IPS-18c (cell line): ENCODE results near the gene PPP2R3A.
"Not testable (repeated sequence)": the region's sequence is repeated elsewhere in the genome, so short reads cannot be mapped to it uniquely, and the experiment has no call there.

ENCODE experiments used
- H3K4me3 ChIP-seq: 2 replicates; pipeline ENCODE4 v1.7.0; 2013; ENCODE audit warnings: low read depth, mild to moderate bottlenecking, low read length, moderate library complexity; ENCODE audit not compliant: insufficient read depth
- H3K9me3 ChIP-seq: one replicate; pipeline ENCODE4 v1.6.1; 2013; ENCODE audit warnings: mild to moderate bottlenecking, low read length, moderate library complexity; ENCODE audit not compliant: control insufficient read depth, insufficient read depth

Gene PPP2R3A

GRCh38 chr3:136152176-136152843 lies 186.8 kb downstream of the PPP2R3A start:
- H3K9me3 ChIP-seq, result no peaks in the 10 kb centered on the region
- H3K4me3 ChIP-seq, result no peak overlapping the region

- H3K9me3 ChIP-seq, result no peaks in the 10 kb centered on the region
- no peak overlapping the region for H3K4me3 ChIP-seq
Measured at GRCh38 chr3:136152963-136153362, 187.4 kb downstream of the PPP2R3A start.

GRCh38 chr3:136161516-136161915 lies 196.0 kb downstream of the PPP2R3A start:
- no peaks in the 10 kb centered on the region for H3K9me3 ChIP-seq

GRCh38 chr3:136162322-136162721 lies 196.8 kb downstream of the PPP2R3A start:
- Histone ChIP-seq H3K9me3 (no peaks in the 10 kb centered on the region), H3K4me3 (no peak overlapping the region)

More at GRCh38 chr3:136161516-136161915, 196.0 kb downstream of the PPP2R3A start:
- no peak overlapping the region for H3K4me3 ChIP-seq

GRCh38 chr3:136163607-136164006 lies 198.1 kb downstream of the PPP2R3A start:
- not testable (repeated sequence) for H3K9me3 ChIP-seq, H3K4me3 ChIP-seq

GRCh38 chr3:136166507-136166906 lies 201.0 kb downstream of the PPP2R3A start:
- no peaks in the 10 kb centered on the region for H3K9me3 ChIP-seq
- H3K4me3 ChIP-seq, result no peak overlapping the region

DNA sequence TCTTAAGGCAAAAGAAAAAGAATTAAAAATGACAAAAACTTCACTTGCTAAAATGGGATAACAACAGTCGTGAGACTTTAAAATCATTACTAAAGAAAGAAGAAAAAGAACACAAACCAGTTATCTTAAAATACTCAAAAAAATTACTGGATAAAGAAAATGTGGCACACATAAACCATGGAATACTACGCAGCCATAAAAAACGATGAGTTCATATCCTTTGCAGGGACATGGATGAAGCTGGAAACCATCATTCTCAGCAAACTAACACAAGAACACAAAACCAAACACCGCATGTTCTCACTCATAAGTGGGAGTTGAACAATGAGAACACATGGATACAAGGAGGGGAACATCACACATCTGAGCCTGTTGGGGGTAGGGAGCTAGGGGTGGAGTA lies 202.7 kb downstream of the PPP2R3A start:
- not testable (repeated sequence) for H3K9me3 ChIP-seq, H3K4me3 ChIP-seq

DNA sequence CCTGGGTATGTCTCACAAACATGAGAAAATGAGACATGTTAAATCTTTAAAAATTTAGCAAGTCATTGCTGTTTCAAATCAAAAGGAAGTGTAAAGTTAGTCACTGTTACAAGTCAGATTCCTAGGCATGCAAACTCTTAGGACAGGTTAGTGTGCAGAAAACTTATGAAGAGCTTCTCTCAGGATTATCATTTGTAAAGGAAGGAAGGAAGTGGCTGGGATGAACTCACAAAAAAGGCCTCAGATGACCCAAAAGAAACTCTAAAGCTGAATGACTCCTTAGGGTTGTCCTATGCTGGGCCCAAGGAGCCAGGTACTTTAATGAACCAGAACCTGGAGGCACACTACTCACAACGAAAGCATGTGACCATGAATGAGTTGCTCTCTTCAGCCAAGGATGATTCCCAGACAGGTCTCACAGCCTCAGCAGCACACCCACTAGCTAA lies 205.6 kb downstream of the PPP2R3A start:
- Histone ChIP-seq H3K9me3 (no peaks in the 10 kb centered on the region), H3K4me3 (no peak overlapping the region)

- H3K4me3 ChIP-seq, result no peak overlapping the region
- no peaks in the 10 kb centered on the region for H3K9me3 ChIP-seq
Measured at GRCh38 chr3:136173939-136174490, 208.5 kb downstream of the PPP2R3A start.

GRCh38 chr3:136177876-136178275 lies 212.3 kb downstream of the PPP2R3A start:
- Histone ChIP-seq H3K4me3 (no peak overlapping the region), H3K9me3 (no peaks in the 10 kb centered on the region)

GRCh38 chr3:136181741-136182140 lies 216.2 kb downstream of the PPP2R3A start:
- no peaks in the 10 kb centered on the region for H3K9me3 ChIP-seq
- H3K4me3 ChIP-seq, result no peak overlapping the region

- Histone ChIP-seq H3K9me3 (no peaks in the 10 kb centered on the region), H3K4me3 (no peak overlapping the region)
Measured at GRCh38 chr3:136184703-136185102, 219.2 kb downstream of the PPP2R3A start.

DNA sequence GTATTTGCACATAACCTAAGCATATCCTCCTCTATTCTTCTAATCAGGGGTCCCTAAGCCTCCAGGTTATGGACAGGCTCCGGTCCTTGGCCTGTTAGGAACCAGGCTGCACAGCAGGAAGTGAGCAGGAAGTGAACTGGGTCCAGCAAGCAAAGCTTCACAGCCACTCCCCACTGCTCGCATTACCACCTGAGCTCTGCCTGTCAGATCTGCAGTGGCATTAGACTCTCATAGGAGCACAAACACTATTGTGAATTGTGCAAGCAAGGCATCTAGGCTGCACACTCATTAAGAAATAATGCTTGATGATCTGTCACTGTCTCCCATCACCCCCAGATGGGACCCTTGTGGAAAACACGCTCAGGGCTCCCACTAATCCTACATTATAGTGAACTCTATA lies 220.8 kb downstream of the PPP2R3A start:
- no peaks in the 10 kb centered on the region for H3K9me3 ChIP-seq
- no peak overlapping the region for H3K4me3 ChIP-seq

DNA sequence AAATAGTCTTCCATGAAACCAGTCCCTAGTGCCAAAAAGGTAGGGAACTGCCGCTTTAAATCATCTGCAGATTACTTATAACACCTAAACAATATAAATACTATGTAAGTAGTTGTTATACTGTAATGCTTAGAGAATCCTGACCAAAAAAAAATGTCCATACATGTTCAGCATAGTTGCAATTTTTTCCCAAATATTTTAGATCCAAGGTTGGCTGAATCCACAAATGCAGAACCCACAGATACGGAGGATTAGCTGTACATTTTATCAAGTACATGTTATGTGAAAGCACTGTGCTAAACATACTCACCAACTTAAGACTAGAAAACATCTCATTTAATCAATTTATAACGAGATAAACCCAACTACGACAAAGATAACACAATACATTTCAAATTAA lies 221.3 kb downstream of the PPP2R3A start:
- no peak overlapping the region for H3K4me3 ChIP-seq
- H3K9me3 ChIP-seq, result no peaks in the 10 kb centered on the region

DNA sequence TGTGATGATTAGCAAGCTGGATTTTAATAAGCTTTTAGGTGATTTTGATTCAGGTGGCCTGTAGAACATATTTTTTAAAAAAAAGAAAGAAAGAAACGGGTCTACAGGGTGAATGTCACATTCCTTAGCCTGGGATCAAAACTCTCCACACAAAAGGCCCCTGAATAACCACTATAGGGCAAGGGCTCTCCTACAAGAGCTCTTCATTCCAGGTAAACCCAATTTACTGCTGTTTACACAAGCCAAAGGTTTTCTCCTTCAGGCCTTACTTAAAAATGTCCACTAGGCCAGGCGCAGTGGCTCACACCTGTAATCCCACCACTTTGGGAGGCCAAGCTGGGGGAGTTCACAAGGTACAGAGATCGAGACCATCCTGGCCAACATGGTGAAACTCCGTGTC lies 222.3 kb downstream of the PPP2R3A start:
- Histone ChIP-seq H3K9me3 (no peaks in the 10 kb centered on the region), H3K4me3 (no peak overlapping the region)

- H3K9me3 ChIP-seq, result no peaks in the 10 kb centered on the region
- H3K4me3 ChIP-seq, result no peak overlapping the region
Measured at GRCh38 chr3:136189043-136189442, 223.5 kb downstream of the PPP2R3A start.

DNA sequence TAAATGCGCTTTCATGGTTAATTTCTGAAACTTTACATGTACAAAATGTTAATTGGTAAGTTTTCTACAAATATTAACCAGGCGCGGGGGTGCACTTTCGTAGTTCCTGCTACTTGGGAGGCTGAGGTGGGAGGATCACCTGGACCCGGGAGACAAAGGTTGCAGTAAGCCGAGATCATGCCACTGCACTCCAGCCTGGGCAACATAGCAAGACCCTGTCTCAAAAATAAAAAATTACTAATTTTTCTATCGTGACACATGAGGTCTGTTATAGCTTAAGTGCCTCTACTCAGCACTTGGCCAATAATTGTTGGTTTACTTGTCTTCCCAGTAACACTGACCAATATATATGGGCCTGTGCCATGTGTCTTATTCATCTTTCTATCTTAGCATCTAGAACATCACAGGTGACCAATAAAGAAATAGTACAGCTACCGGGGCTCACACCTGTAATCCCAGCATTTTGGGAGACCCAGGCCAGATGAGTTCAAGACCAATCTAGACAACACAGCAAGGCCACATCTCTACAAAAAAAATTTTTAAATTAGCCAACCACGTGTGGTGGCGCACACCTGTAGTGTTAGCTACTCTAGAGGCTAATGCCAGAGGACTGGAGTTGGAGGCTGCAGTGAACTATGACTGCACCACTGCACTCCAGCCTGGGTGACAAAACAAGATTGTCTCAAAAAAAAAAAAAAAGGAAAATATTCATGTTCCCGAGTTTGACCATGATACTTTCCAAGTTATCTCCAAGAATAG lies 224.5 kb downstream of the PPP2R3A start:
- H3K4me3 ChIP-seq, result no peak overlapping the region
- no peaks in the 10 kb centered on the region for H3K9me3 ChIP-seq

DNA sequence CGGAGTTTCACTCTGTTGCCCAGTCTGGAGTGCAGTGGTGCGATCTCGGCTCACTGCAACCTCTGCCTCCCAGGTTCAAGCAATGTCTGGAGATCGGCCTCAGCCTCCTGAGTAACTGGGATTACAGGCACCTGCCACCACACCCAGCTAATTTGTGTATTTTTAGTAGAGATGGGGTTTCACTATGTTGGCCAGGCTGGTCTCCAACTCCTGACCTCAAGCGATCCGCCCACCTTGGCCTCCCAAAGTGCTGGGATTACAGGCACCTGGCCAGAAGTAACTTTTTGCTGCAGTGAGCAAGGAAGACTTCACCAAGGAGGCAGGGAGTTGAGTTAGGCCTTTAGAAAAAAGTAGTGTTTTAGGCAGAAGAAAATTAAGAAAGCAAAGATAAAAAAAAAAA lies 226.7 kb downstream of the PPP2R3A start:
- H3K4me3 ChIP-seq, H3K9me3 ChIP-seq: not testable (repeated sequence)
